IPS-18c (cell line): ENCODE data around the gene PFDN5.
"Not testable (repeated sequence)": the region's sequence is repeated elsewhere in the genome, so short reads cannot be mapped to it uniquely, and the experiment has no call there.

ENCODE experiments used
- H3K4me3 ChIP-seq: 2 replicates; pipeline ENCODE4 v1.7.0; 2013; ENCODE audit warnings: low read depth, mild to moderate bottlenecking, low read length, moderate library complexity; ENCODE audit not compliant: insufficient read depth
- H3K9me3 ChIP-seq: one replicate; pipeline ENCODE4 v1.6.1; 2013; ENCODE audit warnings: mild to moderate bottlenecking, low read length, moderate library complexity; ENCODE audit not compliant: control insufficient read depth, insufficient read depth

PFDN5 gene

GRCh38 chr12:53313996-53314395, 18.7 kb downstream of the PFDN5 start:
- H3K4me3 ChIP-seq = no peak overlapping the region
- no peaks in the 10 kb centered on the region for H3K9me3 ChIP-seq

- H3K9me3 ChIP-seq = no peaks in the 10 kb centered on the region
Observed at GRCh38 chr12:53320352-53321195, 25.2 kb downstream of the PFDN5 start.

GRCh38 chr12:53324113-53324778, 28.9 kb downstream of the PFDN5 start:
- Histone ChIP-seq H3K4me3 (peak overlapping the region; percentile 63; the same call in 1 of the 2 replicates), H3K9me3 (no peaks in the 10 kb centered on the region)

More at GRCh38 chr12:53320352-53321195, 25.2 kb downstream of the PFDN5 start:
- H3K4me3 ChIP-seq = peak overlapping the region; percentile 89

- H3K9me3 ChIP-seq = no peaks in the 10 kb centered on the region
- peak overlapping the region; percentile 63; the same call in 1 of the 2 replicates for H3K4me3 ChIP-seq
Observed at GRCh38 chr12:53324779-53325510, 29.6 kb downstream of the PFDN5 start.

GRCh38 chr12:53325511-53326061, 30.2 kb downstream of the PFDN5 start:
- Histone ChIP-seq H3K4me3 (peak overlapping the region; percentile 63; the same call in 1 of the 2 replicates), H3K9me3 (no peaks in the 10 kb centered on the region)

- H3K9me3 ChIP-seq = no peaks in the 10 kb centered on the region
- peak overlapping the region; percentile 63; the same call in 1 of the 2 replicates for H3K4me3 ChIP-seq
Observed at GRCh38 chr12:53326460-53327185, 31.3 kb downstream of the PFDN5 start.

- Histone ChIP-seq H3K4me3 (no peak overlapping the region), H3K9me3 (no peaks in the 10 kb centered on the region)
Observed at GRCh38 chr12:53327435-53328042, 32.2 kb downstream of the PFDN5 start.

- Histone ChIP-seq H3K4me3 (no peak overlapping the region), H3K9me3 (no peaks in the 10 kb centered on the region)
Observed at GRCh38 chr12:53328043-53328435, 32.7 kb downstream of the PFDN5 start.

- Histone ChIP-seq H3K4me3 (no peak overlapping the region), H3K9me3 (no peaks in the 10 kb centered on the region)
Observed at GRCh38 chr12:53330671-53331070, 35.3 kb downstream of the PFDN5 start.

GRCh38 chr12:53332339-53332738, 37.0 kb downstream of the PFDN5 start:
- H3K9me3 ChIP-seq, H3K4me3 ChIP-seq: not testable (repeated sequence)

- Histone ChIP-seq H3K9me3 (no peaks in the 10 kb centered on the region), H3K4me3 (no peak overlapping the region)
Observed at GRCh38 chr12:53332744-53333143, 37.4 kb downstream of the PFDN5 start.

GRCh38 chr12:53333289-53333688, 37.9 kb downstream of the PFDN5 start:
- Histone ChIP-seq H3K4me3 (no peak overlapping the region), H3K9me3 (no peaks in the 10 kb centered on the region)

GRCh38 chr12:53333845-53334244, 38.5 kb downstream of the PFDN5 start:
- Histone ChIP-seq H3K9me3 (no peaks in the 10 kb centered on the region), H3K4me3 (no peak overlapping the region)

- no peak overlapping the region for H3K4me3 ChIP-seq
- no peaks in the 10 kb centered on the region for H3K9me3 ChIP-seq
Observed at GRCh38 chr12:53334822-53335221, 39.5 kb downstream of the PFDN5 start.

- H3K9me3 ChIP-seq = no peaks in the 10 kb centered on the region
- H3K4me3 ChIP-seq = 0 out of 2 replicates have a peak within 1 kb of the TSS, but pooled peaks have one; percentile 9
Observed at GRCh38 chr12:53336181-53336681, 40.9 kb downstream of the PFDN5 start, which contains the start of gene SP7. TSS of gene SP7 (minus strand) at chr12:53336354. CDS start at chr12:53335646, 708 bp downstream.

GRCh38 chr12:53338017-53338416, 42.7 kb downstream of the PFDN5 start:
- Histone ChIP-seq H3K4me3 (no peak overlapping the region), H3K9me3 (no peaks in the 10 kb centered on the region)
